GM12891 (cell line): Measurements from ENCODE around the gene LINC00237.
A peak's percentile ranks its signal among the peaks of the same experiment; 100 is the strongest.

Experiments used
- DNase-seq: peaks from one replicate; pipeline ENCODE4 v3.0.0; 2011; ENCODE audit warnings: low spot score; ENCODE audit not compliant: insufficient read length
- FAIRE-seq: peaks from 2 replicates; lab custom pipeline; 2011; peaks lifted over from hg19 to GRCh38; lab: Jason Lieb, UNC
- PAX5 ChIP-seq: IDR thresholded peaks from 2 replicates; pipeline ENCODE4 v1.6.1; 2011; ENCODE audit warnings: low read length, moderate library complexity, mild to moderate bottlenecking; ENCODE audit not compliant: insufficient read depth, severe bottlenecking
- POLR2A ChIP-seq: IDR thresholded peaks from 2 replicates; pipeline ENCODE4 v1.6.1; 2011; ENCODE audit warnings: low read depth, low read length, control low read depth
- POLR2AphosphoS5 ChIP-seq: IDR thresholded peaks from 2 replicates; pipeline ENCODE4 v1.6.1; 2011; ENCODE audit warnings: low read depth, low read length, control low read depth
- POU2F2 ChIP-seq: IDR thresholded peaks from 2 replicates; pipeline ENCODE4 v1.6.1; 2011; ENCODE audit warnings: low read depth, mild to moderate bottlenecking, control low read depth, low read length, moderate library complexity
- SPI1 ChIP-seq: IDR thresholded peaks from 2 replicates; pipeline ENCODE4 v1.6.1; 2011; ENCODE audit warnings: low read depth, low read length, control low read depth
- TAF1 ChIP-seq: IDR thresholded peaks from 2 replicates; pipeline ENCODE4 v1.6.1; 2011; ENCODE audit warnings: low read depth, low read length, control low read depth

Gene LINC00237

GRCh38 chr20:21087862-21088540 lies 18.2 kb downstream of the LINC00237 start:
- no peak for TF ChIP-seq POU2F2
- TF ChIP-seq POLR2AphosphoS5, result no peak
- DNase-seq, result no peak
- no peak for FAIRE-seq

DNA sequence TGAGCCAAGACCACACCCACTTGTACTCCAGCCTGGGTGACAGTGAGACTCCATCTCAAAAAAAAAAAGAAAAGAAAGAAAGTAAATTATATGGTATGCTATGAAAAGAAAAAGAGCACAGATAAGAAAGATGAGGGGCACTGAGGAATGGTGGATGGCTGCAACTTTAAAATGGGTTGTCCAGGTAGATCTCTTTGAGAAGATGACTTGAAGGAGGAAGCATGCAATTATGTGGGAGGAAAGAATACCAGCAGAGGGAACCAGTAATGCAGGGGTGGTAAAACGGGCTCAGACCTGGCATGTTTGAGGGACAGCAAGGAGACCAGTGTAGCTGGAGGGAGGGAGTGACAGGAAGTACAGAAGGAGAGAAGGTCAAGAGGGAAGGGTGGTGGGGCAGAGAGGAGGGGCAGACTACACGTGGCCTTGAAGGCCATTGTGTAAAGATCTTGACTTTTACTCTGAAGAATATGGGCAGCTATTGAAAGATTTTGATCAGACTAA lies 22.3 kb downstream of the LINC00237 start:
- TF ChIP-seq POU2F2 (no peak), TAF1 (no peak), POLR2AphosphoS5 (no peak), SPI1 (no peak), PAX5 (no peak), POLR2A (no peak)
- DNase-seq, result no peak
- FAIRE-seq, result no peak

DNA sequence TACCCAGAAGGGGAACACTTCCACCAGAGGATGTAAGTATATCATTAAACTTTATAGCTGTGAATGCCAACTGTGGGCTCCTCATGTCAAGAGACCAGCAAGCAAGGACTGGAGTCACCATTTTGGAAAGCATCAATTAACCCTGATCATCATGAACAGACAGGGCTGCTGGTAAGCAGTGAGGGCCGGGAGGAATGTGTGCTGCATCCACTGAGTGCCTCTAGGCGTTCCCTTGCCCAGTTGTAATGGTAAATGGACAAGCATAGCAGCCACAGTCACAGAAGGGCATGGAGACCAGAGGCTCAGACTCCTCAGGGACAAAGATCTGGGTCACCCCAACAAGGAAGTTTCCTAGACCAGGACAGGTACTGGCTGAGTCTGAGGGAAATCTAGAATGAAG lies 23.6 kb downstream of the LINC00237 start:
- TF ChIP-seq SPI1 (no peak), POLR2AphosphoS5 (no peak), POLR2A (no peak), TAF1 (no peak), PAX5 (no peak), POU2F2 (no peak)
- DNase-seq, result no peak
- no peak for FAIRE-seq

GRCh38 chr20:21077809-21078345 lies 28.3 kb downstream of the LINC00237 start:
- DNase-seq (no peak), FAIRE-seq (no peak)
- TF ChIP-seq SPI1, result no peak
- no peak for TF ChIP-seq POLR2A
- no peak for TF ChIP-seq POU2F2
- TF ChIP-seq PAX5, result no peak
- TF ChIP-seq TAF1, result no peak
- no peak for TF ChIP-seq POLR2AphosphoS5

GRCh38 chr20:21076073-21076472 lies 30.1 kb downstream of the LINC00237 start:
- no peak for TF ChIP-seq SPI1
- TF ChIP-seq TAF1, result no peak
- TF ChIP-seq POLR2AphosphoS5, result no peak
- TF ChIP-seq POLR2A, result no peak
- TF ChIP-seq POU2F2, result no peak
- TF ChIP-seq PAX5, result no peak
- no peak for FAIRE-seq
- no peak for DNase-seq

DNA sequence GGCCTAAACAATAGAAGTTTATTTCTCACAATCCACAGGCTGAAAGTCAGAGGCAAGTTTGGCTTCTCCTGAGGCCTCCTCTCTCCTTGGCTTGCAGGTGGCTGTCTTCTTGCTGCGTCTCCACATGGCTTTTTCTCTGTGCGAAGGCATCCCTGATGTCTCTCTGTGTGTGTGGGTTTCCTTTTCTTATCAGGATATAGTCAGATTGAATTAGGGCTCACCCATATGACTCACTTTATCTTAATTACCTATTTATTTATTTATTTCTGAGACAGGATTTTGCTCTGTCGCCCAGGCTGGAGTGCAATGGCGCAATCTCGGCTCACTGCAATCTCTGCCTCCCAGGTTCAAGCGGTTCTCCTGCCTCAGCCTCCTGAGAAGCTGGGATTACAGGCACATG lies 30.7 kb downstream of the LINC00237 start:
- FAIRE-seq (no peak), DNase-seq (no peak)
- no peak for TF ChIP-seq PAX5
- TF ChIP-seq POLR2A, result no peak
- no peak for TF ChIP-seq POLR2AphosphoS5
- TF ChIP-seq TAF1, result no peak
- no peak for TF ChIP-seq POU2F2
- no peak for TF ChIP-seq SPI1

DNA sequence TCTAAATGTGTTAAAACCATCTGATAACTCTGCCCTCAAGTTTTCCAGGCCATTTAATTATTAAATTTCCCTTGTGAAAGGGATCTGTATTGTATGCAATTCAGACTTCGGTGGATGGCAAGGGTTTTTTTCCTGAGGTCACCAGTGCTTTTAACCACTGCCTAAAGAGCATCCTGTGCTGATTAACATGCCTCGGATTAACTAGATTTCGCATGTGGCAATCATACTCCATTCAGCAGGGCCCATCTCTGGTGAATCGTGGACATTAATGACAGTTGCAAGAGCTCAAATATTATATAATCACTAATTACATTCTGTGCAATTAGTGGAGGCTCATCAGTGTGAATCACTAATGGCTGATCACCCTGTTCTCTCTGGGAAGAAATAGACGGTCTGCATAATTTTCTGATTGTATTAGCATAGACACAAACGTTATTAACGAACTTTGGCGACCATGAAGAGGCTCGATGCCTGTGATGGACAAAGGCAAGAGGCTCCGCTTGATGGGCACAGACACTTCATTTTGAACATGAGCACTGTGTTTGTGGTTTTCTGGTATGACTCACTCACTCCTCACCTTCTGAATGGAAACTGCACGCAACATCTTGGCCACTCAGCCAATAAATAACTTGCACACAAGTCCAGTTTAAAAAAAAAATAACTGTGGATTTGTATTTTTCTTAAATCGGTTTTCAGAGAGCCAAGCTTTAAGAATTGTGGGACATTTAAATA lies 31.4 kb downstream of the LINC00237 start:
- DNase-seq (no peak), FAIRE-seq (peak; percentile 83)
- no peak for TF ChIP-seq SPI1
- no peak for TF ChIP-seq POLR2A
- TF ChIP-seq TAF1, result no peak
- no peak for TF ChIP-seq PAX5
- TF ChIP-seq POU2F2, result no peak
- TF ChIP-seq POLR2AphosphoS5, result no peak

DNA sequence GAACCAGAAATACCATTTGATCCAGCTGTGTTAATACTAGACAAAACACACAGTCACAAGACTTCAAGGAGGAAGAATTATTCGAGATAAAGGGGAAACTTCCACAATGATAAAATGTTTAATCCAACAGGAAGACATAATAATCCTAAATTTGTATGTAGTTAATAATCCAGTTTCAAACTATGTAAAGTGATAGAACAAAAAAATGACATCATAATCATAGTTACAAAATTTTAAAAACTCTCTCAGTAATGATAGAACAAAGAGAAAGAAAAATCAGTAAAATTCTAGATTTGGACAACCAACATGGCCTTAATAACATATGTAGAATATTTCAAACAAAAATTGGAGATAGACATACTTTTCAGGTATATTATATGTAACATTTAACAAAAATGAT lies 38.9 kb downstream of the LINC00237 start:
- DNase-seq, result no peak
- FAIRE-seq, result no peak
- TF ChIP-seq SPI1, result no peak
- no peak for TF ChIP-seq POLR2AphosphoS5
- no peak for TF ChIP-seq POLR2A
- no peak for TF ChIP-seq POU2F2
- TF ChIP-seq PAX5, result no peak

DNA sequence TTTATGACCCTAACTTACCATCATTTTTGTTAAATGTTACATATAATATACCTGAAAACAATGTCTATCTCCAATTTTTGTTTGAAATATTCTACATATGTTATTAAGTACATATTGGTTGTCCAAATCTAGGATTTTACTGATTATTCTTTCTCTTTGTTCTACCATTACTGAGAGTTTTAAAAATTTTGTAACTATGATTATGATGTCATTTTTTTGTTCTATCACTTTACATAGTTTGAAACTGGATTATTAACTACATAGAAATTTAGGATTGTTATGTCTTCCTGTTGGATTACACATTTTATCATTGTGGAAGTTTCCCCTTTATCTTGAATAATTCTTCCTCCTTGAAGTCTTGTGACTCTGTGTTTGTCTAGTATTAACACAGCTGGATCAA lies 41.2 kb downstream of the LINC00237 start:
- FAIRE-seq (no peak), DNase-seq (no peak)
- TF ChIP-seq POU2F2, result no peak
- TF ChIP-seq SPI1, result no peak
- no peak for TF ChIP-seq POLR2A
- TF ChIP-seq TAF1, result no peak
- no peak for TF ChIP-seq PAX5
- no peak for TF ChIP-seq POLR2AphosphoS5
